ENCODE data around the gene MS4A10.

MS4A10 gene

GRCh38 chr11:60764879-60765278, 20.3 kb upstream of the MS4A10 start:
- Histone ChIP-seq H4K20me1 (no peaks in the 10 kb centered on the region), H3K9ac (no peak overlapping the region), H3K27me3 (no peaks in the 10 kb centered on the region), H3K36me3 (no peaks in the 10 kb centered on the region), H3K9me3 (no peaks in the 10 kb centered on the region), H3K4me3 (no peak overlapping the region), H3K4me1 (peaks cover 22% of the 10 kb centered on the region), H3K27ac (no peak overlapping the region), H3K4me2 (no peak overlapping the region)
- no peak for TF ChIP-seq Cebpa-rat (IDR thresholded peaks at IDR 0.05)

DNA sequence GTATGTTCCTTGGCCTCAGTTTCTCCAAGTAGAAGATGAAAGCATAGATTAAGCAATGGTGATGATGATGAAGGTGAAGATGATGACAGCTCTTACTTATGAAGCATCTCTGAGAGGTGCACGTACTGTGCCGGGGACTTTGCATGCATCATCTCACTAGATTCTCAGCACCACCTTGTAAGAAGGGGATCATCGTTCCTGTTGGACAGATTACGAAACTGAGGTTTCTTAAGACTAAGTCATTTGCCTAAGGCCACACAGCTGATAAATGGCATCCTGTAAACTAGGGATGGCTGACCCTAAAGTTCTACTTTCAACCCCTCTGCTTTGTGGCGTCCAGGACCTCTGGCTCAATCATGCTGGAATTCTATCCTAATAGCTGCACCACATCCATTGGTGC, 19.8 kb upstream of the MS4A10 start:
- no peaks in the 10 kb centered on the region for H3K36me3 ChIP-seq
- H3K9me3 ChIP-seq, result no peaks in the 10 kb centered on the region
- H4K20me1 ChIP-seq, result no peaks in the 10 kb centered on the region
- no peak overlapping the region for H3K27ac ChIP-seq
- no peak overlapping the region for H3K4me2 ChIP-seq
- H3K9ac ChIP-seq, result no peak overlapping the region
- no peaks in the 10 kb centered on the region for H3K27me3 ChIP-seq
- peaks cover 18% of the 10 kb centered on the region for H3K4me1 ChIP-seq
- TF ChIP-seq Cebpa-rat (IDR thresholded peaks at IDR 0.05), result no peak
- H3K4me3 ChIP-seq, result no peak overlapping the region

- Histone ChIP-seq H3K27me3 (no peaks in the 10 kb centered on the region), H3K36me3 (no peaks in the 10 kb centered on the region), H3K4me3 (no peak overlapping the region), H3K9me3 (no peaks in the 10 kb centered on the region), H4K20me1 (no peaks in the 10 kb centered on the region), H3K27ac (no peak overlapping the region), H3K4me2 (no peak overlapping the region), H3K9ac (no peak overlapping the region), H3K4me1 (peaks cover 20% of the 10 kb centered on the region)
- TF ChIP-seq Cebpa-rat (IDR thresholded peaks at IDR 0.05), result no peak
Measured at GRCh38 chr11:60766547-60766946, 18.6 kb upstream of the MS4A10 start.

DNA sequence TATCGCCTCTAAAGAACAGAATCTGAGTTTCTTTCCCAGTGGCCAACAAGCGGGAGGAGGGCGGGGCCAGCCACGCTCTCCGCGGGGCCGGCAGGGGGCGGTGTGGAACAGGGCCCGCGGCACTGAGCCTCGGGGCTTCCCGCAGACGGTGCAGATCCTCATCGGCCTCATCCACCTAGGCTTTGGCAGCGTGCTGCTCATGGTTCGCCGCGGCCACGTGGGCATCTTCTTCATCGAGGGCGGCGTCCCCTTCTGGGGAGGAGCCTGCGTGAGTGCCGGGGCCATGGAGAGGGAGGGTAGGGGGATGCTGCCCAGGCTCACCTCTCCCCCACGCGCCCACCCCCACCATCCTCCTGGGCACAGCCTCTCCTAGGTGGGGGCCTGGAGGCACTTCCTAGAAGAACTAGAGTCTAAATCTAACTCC, 17.7 kb upstream of the MS4A10 start:
- Histone ChIP-seq H3K27me3 (no peaks in the 10 kb centered on the region), H3K4me2 (no peak overlapping the region)

GRCh38 chr11:60768202-60768601, 16.9 kb upstream of the MS4A10 start:
- Histone ChIP-seq H3K4me1 (peaks cover 30% of the 10 kb centered on the region), H3K4me3 (no peak overlapping the region), H4K20me1 (no peaks in the 10 kb centered on the region), H3K27ac (no peak overlapping the region), H3K36me3 (no peaks in the 10 kb centered on the region), H3K9me3 (no peaks in the 10 kb centered on the region), H3K9ac (no peak overlapping the region), H3K27me3 (no peaks in the 10 kb centered on the region), H3K4me2 (no peak overlapping the region)
- no peak for TF ChIP-seq Cebpa-rat (IDR thresholded peaks at IDR 0.05)

More for the DNA sequence above, 17.7 kb upstream of the MS4A10 start:
- H3K9ac ChIP-seq, result no peak overlapping the region
- H3K4me3 ChIP-seq, result no peak overlapping the region
- H4K20me1 ChIP-seq, result no peaks in the 10 kb centered on the region
- no peak overlapping the region for H3K27ac ChIP-seq
- H3K9me3 ChIP-seq, result no peaks in the 10 kb centered on the region
- no peak for TF ChIP-seq Cebpa-rat (IDR thresholded peaks at IDR 0.05)
- no peaks in the 10 kb centered on the region for H3K36me3 ChIP-seq
- H3K4me1 ChIP-seq, result peaks cover 28% of the 10 kb centered on the region

DNA sequence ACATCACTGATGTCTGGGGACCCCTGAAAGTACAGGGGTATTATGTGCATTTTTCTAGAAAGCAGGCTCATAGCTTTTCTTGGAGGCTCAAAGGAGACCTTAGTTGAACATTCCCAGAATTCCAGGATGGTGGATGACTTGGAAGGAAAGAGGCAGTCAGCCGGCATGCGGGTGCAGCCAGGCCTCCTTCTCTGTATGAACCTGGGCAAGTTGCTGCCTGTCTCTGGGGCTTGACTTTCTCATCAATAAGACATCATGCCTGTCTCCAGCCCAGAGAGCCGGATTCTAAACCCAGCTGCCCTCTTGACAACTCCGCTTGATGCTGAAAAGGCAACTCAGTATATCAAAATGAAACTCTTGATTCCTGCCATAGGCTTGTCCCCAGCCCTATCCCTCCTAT, 15.9 kb upstream of the MS4A10 start:
- Histone ChIP-seq H4K20me1 (no peaks in the 10 kb centered on the region), H3K27me3 (no peaks in the 10 kb centered on the region), H3K9ac (no peak overlapping the region), H3K27ac (no peak overlapping the region), H3K4me1 (peaks cover 34% of the 10 kb centered on the region), H3K9me3 (no peaks in the 10 kb centered on the region), H3K4me3 (no peak overlapping the region), H3K36me3 (no peaks in the 10 kb centered on the region), H3K4me2 (no peak overlapping the region)
- no peak for TF ChIP-seq Cebpa-rat (IDR thresholded peaks at IDR 0.05)

DNA sequence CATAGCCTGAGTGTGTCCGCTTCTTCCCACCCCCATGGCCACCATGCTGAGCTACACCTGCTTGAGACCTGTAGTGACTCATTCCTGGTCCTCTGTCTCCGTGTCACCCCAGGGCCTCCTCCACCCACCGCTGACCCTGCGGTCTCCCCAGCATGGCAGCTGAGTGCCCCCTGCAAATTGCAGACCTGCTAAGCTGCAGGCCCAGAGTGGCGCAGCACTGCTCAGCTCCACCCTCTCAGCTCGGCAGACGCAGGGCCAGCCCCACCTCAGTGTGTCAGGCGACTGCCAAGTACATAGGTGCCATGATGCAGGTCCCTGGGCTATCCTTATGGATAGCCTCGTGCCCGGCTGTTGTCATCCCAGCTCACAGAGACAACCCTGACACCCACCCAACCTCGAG, 15.3 kb upstream of the MS4A10 start:
- no peaks in the 10 kb centered on the region for H4K20me1 ChIP-seq
- H3K9ac ChIP-seq, result no peak overlapping the region
- no peak overlapping the region for H3K27ac ChIP-seq
- no peaks in the 10 kb centered on the region for H3K36me3 ChIP-seq
- no peaks in the 10 kb centered on the region for H3K27me3 ChIP-seq
- H3K9me3 ChIP-seq, result no peaks in the 10 kb centered on the region
- no peak for TF ChIP-seq Cebpa-rat (IDR thresholded peaks at IDR 0.05)
- no peak overlapping the region for H3K4me3 ChIP-seq
- no peak overlapping the region for H3K4me2 ChIP-seq
- H3K4me1 ChIP-seq, result peaks cover 37% of the 10 kb centered on the region

GRCh38 chr11:60771146-60771545, 14.0 kb upstream of the MS4A10 start:
- Histone ChIP-seq H3K9ac (no peak overlapping the region), H3K9me3 (no peaks in the 10 kb centered on the region), H3K4me3 (no peak overlapping the region), H4K20me1 (no peaks in the 10 kb centered on the region), H3K4me1 (peaks cover 49% of the 10 kb centered on the region), H3K27me3 (no peaks in the 10 kb centered on the region), H3K27ac (no peak overlapping the region), H3K36me3 (no peaks in the 10 kb centered on the region), H3K4me2 (no peak overlapping the region)
- no peak for TF ChIP-seq Cebpa-rat (IDR thresholded peaks at IDR 0.05)

DNA sequence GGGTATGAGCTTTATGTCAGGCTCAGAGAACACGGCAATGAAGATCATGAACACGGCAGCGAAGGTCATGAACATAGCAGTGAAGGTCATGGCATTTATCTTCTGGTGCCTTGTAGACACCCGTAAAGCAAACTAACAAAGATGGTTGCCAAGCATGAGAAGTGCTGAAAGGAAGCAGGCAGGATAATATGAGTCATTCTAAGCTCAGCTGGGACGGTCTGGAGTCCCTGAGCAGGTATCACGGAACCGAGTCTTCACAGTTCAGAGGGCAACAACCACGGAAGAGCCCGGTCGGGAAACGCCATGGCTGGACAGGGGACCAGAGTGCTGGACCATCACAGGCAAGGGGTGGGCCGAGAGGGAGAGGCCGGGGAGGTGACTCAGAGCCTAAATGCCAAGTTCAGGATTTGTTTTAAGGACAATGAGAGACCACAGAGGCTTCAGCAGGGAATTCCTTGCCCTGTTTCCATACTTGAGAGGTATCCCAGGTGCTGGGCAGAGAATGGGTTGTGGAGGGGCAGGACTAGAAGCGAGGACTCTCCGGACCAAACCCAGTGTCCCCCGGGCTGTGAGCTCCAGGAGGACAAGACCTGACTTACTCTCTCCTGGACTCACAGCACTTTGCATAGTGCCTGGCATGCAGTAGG, 13.1 kb upstream of the MS4A10 start:
- no peaks in the 10 kb centered on the region for H3K27me3 ChIP-seq
- no peak for TF ChIP-seq Cebpa-rat (IDR thresholded peaks at IDR 0.05)
- no peaks in the 10 kb centered on the region for H3K9me3 ChIP-seq
- H3K4me1 ChIP-seq, result peaks cover 57% of the 10 kb centered on the region
- H3K27ac ChIP-seq, result peak overlapping the region; percentile 82
- H3K36me3 ChIP-seq, result no peaks in the 10 kb centered on the region
- H3K4me3 ChIP-seq, result no peak overlapping the region
- no peak overlapping the region; the same call in 1 of the 2 replicates for H3K9ac ChIP-seq
- peak overlapping the region; percentile 77 for H3K4me2 ChIP-seq
- no peaks in the 10 kb centered on the region for H4K20me1 ChIP-seq

DNA sequence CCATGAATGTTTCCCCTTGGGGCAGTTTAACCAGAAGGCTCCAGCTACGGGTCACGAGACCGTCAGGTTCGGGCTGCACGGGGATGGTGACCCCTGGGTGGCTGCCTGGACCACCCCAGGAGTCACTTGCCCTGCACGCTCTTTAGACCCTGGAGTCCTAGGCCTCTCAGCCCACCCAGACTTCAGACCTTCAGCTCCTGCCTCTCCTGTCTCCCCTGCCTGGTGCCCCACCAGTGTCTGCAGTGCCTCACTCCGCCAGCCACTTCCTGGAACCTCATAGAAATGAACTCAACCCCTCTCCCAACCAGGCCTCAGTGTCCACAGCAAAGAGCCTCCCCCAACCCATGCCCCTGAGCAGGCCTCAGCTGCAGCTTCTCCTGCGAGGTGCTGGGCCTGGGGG, 12.5 kb upstream of the MS4A10 start:
- H3K4me1 ChIP-seq, result peaks cover 60% of the 10 kb centered on the region
- H3K4me2 ChIP-seq, result peak overlapping the region; percentile 77
- H3K27me3 ChIP-seq, result no peaks in the 10 kb centered on the region
- no peak overlapping the region for H3K4me3 ChIP-seq
- no peaks in the 10 kb centered on the region for H4K20me1 ChIP-seq
- H3K9me3 ChIP-seq, result no peaks in the 10 kb centered on the region
- H3K9ac ChIP-seq, result peak overlapping the region; percentile 60
- no peak for TF ChIP-seq Cebpa-rat (IDR thresholded peaks at IDR 0.05)
- no peaks in the 10 kb centered on the region for H3K36me3 ChIP-seq
- H3K27ac ChIP-seq, result peak overlapping the region; percentile 82

DNA sequence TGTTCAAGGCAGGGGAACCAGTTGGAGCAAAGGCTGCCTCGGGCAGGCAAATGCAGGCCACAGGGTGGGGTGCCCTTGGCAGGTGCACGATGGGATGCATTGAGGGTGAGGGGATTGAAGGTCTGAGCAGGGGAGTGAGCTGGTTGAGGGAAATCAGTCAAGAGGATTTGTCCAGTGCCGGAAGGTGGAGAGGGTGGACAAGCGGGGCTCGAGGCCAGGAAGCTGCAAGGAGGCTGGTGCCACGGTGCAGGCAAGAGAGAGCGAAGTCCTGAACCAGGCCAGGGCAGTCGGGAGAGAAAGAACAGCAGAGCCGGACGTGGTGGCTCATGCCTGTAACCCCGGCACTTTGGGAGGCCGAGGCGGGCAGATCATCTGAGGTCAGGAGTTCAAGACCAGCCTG, 10.4 kb upstream of the MS4A10 start:
- Histone ChIP-seq H3K9me3 (no peaks in the 10 kb centered on the region), H3K27me3 (no peaks in the 10 kb centered on the region), H4K20me1 (no peaks in the 10 kb centered on the region), H3K9ac (no peak overlapping the region), H3K4me2 (peak overlapping the region; percentile 77), H3K36me3 (no peaks in the 10 kb centered on the region), H3K4me1 (peaks cover 60% of the 10 kb centered on the region), H3K4me3 (no peak overlapping the region), H3K27ac (0 out of 2 replicates have a peak overlapping the region, but pooled peaks have one; percentile 27)
- no peak for TF ChIP-seq Cebpa-rat (IDR thresholded peaks at IDR 0.05)
